A375 (cell line): Measurements from ENCODE around the gene ST6GALNAC2. TPM values are rescaled to one million over a fixed set of nuclear protein-coding genes. Genes with fewer than 3 reads are reported as not detected.

Experiments
- small RNA-seq: library from RNA; depleted of rRNA; stranded (forward); fragments of <200 nt; gene quantifications from one replicate; pipeline ENCODE3, GENCODE V24; 2014
- total RNA-seq: library from RNA; depleted of rRNA; stranded (reverse); fragments of >200 nt; shearing (Covaris generic); gene quantifications from 2 replicates; pipeline ENCODE4 v1.2.3, GENCODE V29; 2014; rRNA removed

Gene ST6GALNAC2
- total RNA-seq: 2.8 and 6.1 TPM in 2 replicates

DNA sequence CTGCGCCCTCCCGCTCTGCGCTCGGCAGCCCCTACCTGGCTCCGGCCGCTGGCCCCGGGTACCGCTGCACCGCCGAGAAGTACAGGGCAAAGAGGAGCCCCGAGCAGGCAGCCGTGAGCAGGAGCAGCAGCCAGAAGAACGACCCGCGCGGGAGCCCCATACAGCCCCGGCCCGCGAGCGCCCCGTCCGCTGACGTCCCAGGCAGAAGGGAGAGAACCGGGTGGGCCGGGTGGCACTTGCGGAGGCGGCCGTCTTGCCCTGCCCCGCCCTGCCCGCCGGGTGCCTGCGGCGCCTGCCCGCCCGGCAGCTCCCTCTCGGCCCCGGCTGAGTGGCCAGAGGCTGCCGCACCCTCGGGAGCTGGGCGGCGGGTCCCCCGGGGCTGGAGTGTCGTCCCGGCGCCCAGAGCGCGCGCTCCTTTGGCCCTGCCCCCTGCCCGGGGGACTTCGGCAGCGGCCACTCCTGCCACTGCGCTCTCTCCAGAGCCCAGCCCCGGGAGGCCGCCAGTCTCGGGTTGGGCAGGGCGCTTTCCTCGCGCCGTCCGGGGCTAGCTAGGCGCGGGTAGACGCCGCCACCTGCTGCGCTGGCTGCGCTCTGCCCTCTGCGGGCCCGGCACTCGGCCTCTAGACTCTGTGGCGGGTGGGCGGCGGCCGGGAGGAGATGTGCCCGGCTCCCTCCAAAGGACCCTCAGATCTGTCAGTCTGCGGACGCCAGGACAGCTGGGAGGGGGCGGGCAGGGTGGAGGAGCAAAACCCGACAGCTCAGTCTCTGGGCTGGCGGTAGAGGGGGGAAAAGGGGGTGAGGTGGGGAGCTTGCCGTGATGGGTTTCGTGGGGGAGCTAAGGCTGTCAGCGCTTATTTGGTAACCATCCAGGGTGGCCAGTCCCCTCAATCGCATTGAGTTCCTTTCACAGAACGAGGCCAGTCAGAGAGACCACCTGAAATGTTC lies at the start of gene ST6GALNAC2:
Gene ST6GALNAC2, minus strand, starts transcription at position 212 of the 945 bp plus-strand sequence. Its CDS starts 52 bp downstream, at position 160.

DNA sequence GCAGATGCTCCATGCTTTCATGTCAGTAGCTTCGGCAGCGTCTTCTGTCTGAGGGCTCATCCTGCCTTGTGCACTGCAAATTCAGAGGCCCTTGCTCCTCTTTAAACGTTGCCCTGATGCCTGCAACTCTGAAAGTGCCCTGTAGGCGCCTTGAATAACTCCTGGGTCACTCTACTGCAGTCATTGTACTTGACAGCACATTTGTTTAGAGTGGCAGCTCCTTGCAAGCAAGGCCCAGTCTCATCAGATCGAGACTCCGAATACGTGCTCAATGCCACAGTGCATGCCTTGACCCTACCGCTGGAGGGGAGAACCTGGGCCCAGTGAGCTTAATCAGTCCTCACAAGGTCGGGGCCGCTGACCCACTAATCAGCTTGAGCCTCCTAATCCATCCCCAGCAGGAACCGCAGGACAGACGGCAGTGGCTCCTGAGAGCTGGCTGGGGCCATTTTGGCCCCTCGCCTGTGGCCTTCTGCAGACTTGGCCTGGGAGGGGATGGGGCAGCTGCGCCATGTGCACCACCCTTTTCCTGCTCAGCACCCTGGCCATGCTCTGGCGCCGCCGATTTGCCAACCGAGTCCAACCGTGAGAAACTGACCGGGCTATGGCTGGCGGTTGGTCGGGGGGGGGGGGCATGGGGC lies 45.9 kb downstream of the ST6GALNAC2 start, which contains the start of gene PRCD:
Gene PRCD, plus strand, starts transcription at position 414 of the 641 bp plus-strand sequence. Its CDS starts 98 bp downstream, at position 512.

DNA sequence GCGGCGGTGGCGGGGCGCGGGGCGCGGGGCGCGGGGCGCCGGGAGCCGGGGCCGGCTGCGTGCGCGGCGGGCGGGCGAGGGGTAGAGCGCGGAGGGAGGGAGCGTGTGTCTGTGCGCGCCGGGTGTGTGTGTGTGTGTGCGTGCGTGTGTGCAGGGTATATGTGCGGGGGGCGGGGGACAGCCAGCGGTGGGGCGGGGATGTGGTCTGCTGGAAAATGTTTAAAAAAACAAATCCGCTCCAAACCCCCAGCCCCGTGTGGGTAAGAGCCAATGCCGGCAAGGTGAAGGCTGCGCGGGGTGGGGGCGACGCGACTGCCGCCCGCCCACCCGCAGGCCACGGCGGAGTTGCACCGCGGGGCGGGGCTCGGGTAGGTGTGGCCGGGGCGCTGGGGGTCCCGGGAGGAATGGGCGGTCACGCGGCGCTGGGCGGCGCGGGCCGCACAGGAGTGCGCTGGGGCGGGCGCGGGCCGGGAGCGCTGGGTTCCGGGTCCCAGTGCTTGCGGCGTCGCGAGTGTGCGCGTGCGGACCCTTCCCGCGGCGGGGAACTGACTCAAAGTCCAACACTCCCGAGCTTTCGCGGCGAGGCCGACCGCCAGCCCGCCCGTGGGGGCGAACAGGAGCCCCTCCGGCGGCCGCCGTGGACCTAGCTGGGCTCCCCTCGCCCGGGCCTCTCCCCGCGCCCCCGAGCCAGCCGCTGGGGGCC lies 47.9 kb downstream of the ST6GALNAC2 start, which contains the start of gene CYGB:
Gene CYGB, minus strand, starts transcription at position 132 of the 703 bp plus-strand sequence. CDS start 167 bp downstream, outside the sequence.

Small RNA genes lying within 50 kb of the gene (small RNA-seq; reads per million reads assigned to genes)
- gene AC015802.2 (not detected), gene SNORD1A (not detected), gene SNORD1B (45.8 reads per million, percentile 94 among the genes with 10 or more reads in this experiment)

Other genes starting within 250 kb of the ST6GALNAC2 start
- gene PRPSAP1, start 231.9 kb downstream of the ST6GALNAC2 start, total RNA-seq: 27.3 and 29.1 TPM in 2 replicates
- 14.4 and 24.3 TPM in 2 replicates for gene SPHK1, start 201.3 kb downstream of the ST6GALNAC2 start, total RNA-seq
- 26.1 TPM in 2 replicates for gene UBE2O, start 132.7 kb downstream of the ST6GALNAC2 start, total RNA-seq
- not detected in 2 replicates for gene AANAT, start 118.3 kb downstream of the ST6GALNAC2 start, total RNA-seq
- 12.6 and 14.4 TPM in 2 replicates for gene RHBDF2, start 84.4 kb downstream of the ST6GALNAC2 start, total RNA-seq
- gene CYGB, start 48.2 kb downstream of the ST6GALNAC2 start, total RNA-seq: 2.4 TPM in 1 of 2 replicates, not detected in the other
- gene PRCD, start 45.8 kb downstream of the ST6GALNAC2 start, total RNA-seq: 0.24 TPM in 1 of 2 replicates, not detected in the other
- gene ST6GALNAC1, start 57.9 kb upstream of the ST6GALNAC2 start, total RNA-seq: not detected in 2 replicates
- gene MXRA7, start 125.1 kb upstream of the ST6GALNAC2 start, total RNA-seq: 49.4 and 57.9 TPM in 2 replicates
- 31.8 and 33.3 TPM in 2 replicates for gene JMJD6, start 140.7 kb upstream of the ST6GALNAC2 start, total RNA-seq
- gene METTL23, start 141.0 kb upstream of the ST6GALNAC2 start, total RNA-seq: 37.5 and 40.5 TPM in 2 replicates
- 460 and 490 TPM in 2 replicates for gene SRSF2, start 151.5 kb upstream of the ST6GALNAC2 start, total RNA-seq
- gene MFSD11, start 152.3 kb upstream of the ST6GALNAC2 start, total RNA-seq: 10.0 and 14.7 TPM in 2 replicates